WTC11 (cell line): ENCODE measurements around the gene OSBP2. TPM values are rescaled to one million over a fixed set of nuclear protein-coding genes. Genes with fewer than 3 reads are reported as not detected.

Experiments
- ATAC-seq: fragments of 200-7000 bp; cut with Tn5 transposase; 2 replicates; pipeline ENCODE4 v1.10.0; 2021; ENCODE audit warnings: mild to moderate bottlenecking, moderate library complexity
- CTCF ChIA-PET: fragments of 300-600 bp; sonication (Branson Sonifier 250); formaldehyde crosslinking; loops from one replicate; lab custom pipeline; 2021; ENCODE audit warnings: antibody characterized with exemption; lab: Charles Lee
- POLR2A ChIA-PET: fragments of 350-600 bp; sonication (Branson Sonifier 250); formaldehyde crosslinking; loops from one replicate; lab custom pipeline; 2021; ENCODE audit warnings: antibody characterized with exemption; lab: Charles Lee
- DNase-seq: peaks from one replicate; pipeline ENCODE4 v3.0.0; 2021; ENCODE audit warnings: low spot score
- H3K27ac Mint-ChIP-seq: 2 replicates; pipeline ENCODE4 v1.8.0; 2021; ENCODE audit warnings: mixed read lengths
- H3K27me3 Mint-ChIP-seq: 2 replicates; pipeline ENCODE4 v1.8.0; 2021; ENCODE audit warnings: low read depth, mild to moderate bottlenecking, moderate library complexity, mixed read lengths
- H3K36me3 Mint-ChIP-seq: 2 replicates; pipeline ENCODE4 v1.8.0; 2021; ENCODE audit warnings: mixed read lengths
- H3K4me1 Mint-ChIP-seq: 2 replicates; pipeline ENCODE4 v1.8.0; 2022; ENCODE audit warnings: mixed read lengths
- H3K4me3 Mint-ChIP-seq: 2 replicates; pipeline ENCODE4 v1.8.0; 2021; ENCODE audit warnings: mild to moderate bottlenecking, moderate library complexity, mixed read lengths
- H3K9me3 Mint-ChIP-seq: 2 replicates; pipeline ENCODE4 v1.8.0; 2021; ENCODE audit warnings: mixed read lengths
- ARID4B ChIP-seq: sonication (generic); formaldehyde crosslinking; IDR thresholded peaks from 2 replicates; pipeline ENCODE4 v1.8.0; 2023; ENCODE audit warnings: missing genetic modification reagents, mild to moderate bottlenecking, borderline replicate concordance
- ATF6 ChIP-seq: sonication (generic); formaldehyde crosslinking; IDR thresholded peaks from 2 replicates; pipeline ENCODE4 v1.8.1; 2023; ENCODE audit warnings: mild to moderate bottlenecking, missing genetic modification reagents
- CDX4 ChIP-seq: fragments of 250-450 bp; sonication (Bioruptor Pico); IDR thresholded peaks from 2 replicates; pipeline ENCODE4 v1.9.0; 2021; ENCODE audit warnings: moderate library complexity, mild to moderate bottlenecking, inconsistent platforms, borderline replicate concordance
- CREB1 ChIP-seq: sonication (generic); formaldehyde crosslinking; IDR thresholded peaks from 2 replicates; pipeline ENCODE4 v1.8.0; 2023; ENCODE audit warnings: mild to moderate bottlenecking, missing genetic modification reagents
- CTCF ChIP-seq: fragments of 200-600 bp; IDR thresholded peaks from 2 replicates; pipeline ENCODE4 v1.8.0; 2022; ENCODE audit warnings: antibody characterized with exemption
- ERG ChIP-seq: fragments of 250-450 bp; sonication (Bioruptor Pico); IDR thresholded peaks from 2 replicates; pipeline ENCODE4 v1.8.0; 2021; ENCODE audit warnings: mild to moderate bottlenecking
- FOXK1 ChIP-seq: sonication (generic); formaldehyde crosslinking; IDR thresholded peaks from 2 replicates; pipeline ENCODE4 v1.8.0; 2022; ENCODE audit warnings: mild to moderate bottlenecking, moderate library complexity, missing genetic modification reagents
- IRF2 ChIP-seq: sonication (generic); formaldehyde crosslinking; IDR thresholded peaks from 2 replicates; pipeline ENCODE4 v1.8.0; 2022; ENCODE audit warnings: low read depth, missing genetic modification reagents, borderline replicate concordance
- MYBL2 ChIP-seq: sonication (generic); formaldehyde crosslinking; IDR thresholded peaks from 2 replicates; pipeline ENCODE4 v1.8.1; 2023; ENCODE audit warnings: mild to moderate bottlenecking, moderate library complexity, missing genetic modification reagents
- NFE2L1 ChIP-seq: sonication (generic); formaldehyde crosslinking; IDR thresholded peaks from 2 replicates; pipeline ENCODE4 v1.8.1; 2023; ENCODE audit warnings: missing genetic modification reagents
- RELA ChIP-seq: sonication (generic); formaldehyde crosslinking; IDR thresholded peaks from 2 replicates; pipeline ENCODE4 v1.8.1; 2022; ENCODE audit warnings: missing genetic modification reagents, mild to moderate bottlenecking, borderline replicate concordance
- SMAD4 ChIP-seq: sonication (generic); formaldehyde crosslinking; IDR thresholded peaks from 2 replicates; pipeline ENCODE4 v1.8.0; 2022; ENCODE audit warnings: mild to moderate bottlenecking, missing genetic modification reagents
- SOX15 ChIP-seq: fragments of 250-450 bp; sonication (Bioruptor Pico); IDR thresholded peaks from 2 replicates; pipeline ENCODE4 v1.9.0; 2021; ENCODE audit warnings: mild to moderate bottlenecking
- TCF7 ChIP-seq: sonication (generic); formaldehyde crosslinking; IDR thresholded peaks from 2 replicates; pipeline ENCODE4 v1.8.0; 2022; ENCODE audit warnings: mild to moderate bottlenecking, low read depth, missing genetic modification reagents, moderate library complexity
- TEAD1 ChIP-seq: sonication (generic); formaldehyde crosslinking; IDR thresholded peaks from 2 replicates; pipeline ENCODE4 v1.8.0; 2022; ENCODE audit warnings: mild to moderate bottlenecking, missing genetic modification reagents
- TP53 ChIP-seq: sonication (generic); formaldehyde crosslinking; IDR thresholded peaks from 2 replicates; pipeline ENCODE4 v1.8.1; 2023; ENCODE audit warnings: mild to moderate bottlenecking, missing genetic modification reagents
- ZMAT4 ChIP-seq: fragments of 250-450 bp; sonication (Bioruptor Pico); IDR thresholded peaks from 2 replicates; pipeline ENCODE4 v1.9.0; 2021; ENCODE audit warnings: mild to moderate bottlenecking
- ZNF317 ChIP-seq: sonication (generic); formaldehyde crosslinking; IDR thresholded peaks from 2 replicates; pipeline ENCODE4 v1.8.1; 2023; ENCODE audit warnings: low read depth, mild to moderate bottlenecking, moderate library complexity, missing genetic modification reagents, borderline replicate concordance
- total RNA-seq: library from RNA; stranded (reverse); gene quantifications from 3 replicates; pipeline ENCODE4 v1.2.3, GENCODE V29; 2021

Gene OSBP2
- total RNA-seq, 1 experiment from 2014 or later: 4.1 TPM

GRCh38 chr22:30890686-30891442 lies 196.2 kb downstream of the OSBP2 start:
- peak; percentile 76 for DNase-seq
- ChIA-PET POLR2A (interaction anchor here (0.5 to 1.1 kb wide), 3 partner anchors 127 to 901 kb away, joined by 3 to 5 read pairs (median 3); no protein-coding TSS in a partner anchor), CTCF (interaction anchor here (0.6 to 2.0 kb wide), 29 partner anchors 9 to 363 kb away, joined by 3 to 24 read pairs (median 4); partner anchors contain the start of gene PLA2G3)
- no peaks in the 10 kb centered on the region; the same call in none of the 2 replicates for H3K27me3 Mint-ChIP-seq
- H3K4me1 Mint-ChIP-seq: peaks cover 29% of the 10 kb centered on the region
- ATAC-seq: peak; percentile 87
- peaks cover 4% of the 10 kb centered on the region; the same call in 1 of the 2 replicates for H3K36me3 Mint-ChIP-seq
- TF ChIP-seq IRF2 (CRISPR knock-in tag) (no peak), CREB1 (CRISPR knock-in tag) (no peak), FOXK1 (CRISPR knock-in tag) (no peak), SMAD4 (CRISPR knock-in tag) (no peak), TEAD1 (CRISPR knock-in tag) (no peak), ARID4B (CRISPR knock-in tag) (no peak), CTCF (peak; percentile 78), NFE2L1 (no peak)
- H3K4me3 Mint-ChIP-seq: no peak overlapping the region
- no peaks in the 10 kb centered on the region for H3K9me3 Mint-ChIP-seq
- no peak overlapping the region for H3K27ac Mint-ChIP-seq

- ChIA-PET POLR2A (no interaction called here), CTCF (interaction anchor here (0.7 to 2.0 kb wide), 17 partner anchors 10 to 257 kb away, joined by 3 to 24 read pairs (median 4); partner anchors contain the start of gene PLA2G3)
- Mint-ChIP-seq H3K9me3 (no peaks in the 10 kb centered on the region), H3K4me3 (no peak overlapping the region), H3K27ac (no peak overlapping the region), H3K27me3 (no peaks in the 10 kb centered on the region; the same call in none of the 2 replicates), H3K36me3 (peaks cover 4% of the 10 kb centered on the region; the same call in 1 of the 2 replicates), H3K4me1 (peaks cover 24% of the 10 kb centered on the region)
- TF ChIP-seq ERG (CRISPR knock-in tag) (no peak), CDX4 (CRISPR knock-in tag) (no peak), TP53 (CRISPR knock-in tag) (no peak), IRF2 (CRISPR knock-in tag) (no peak), RELA (no peak), ATF6 (CRISPR knock-in tag) (no peak), ZNF317 (CRISPR knock-in tag) (no peak), ZMAT4 (CRISPR knock-in tag) (no peak), TCF7 (CRISPR knock-in tag) (no peak), MYBL2 (no peak), SOX15 (no peak)
- DNase-seq: no peak
- ATAC-seq: no peak
Measured at GRCh38 chr22:30891443-30891755, 196.7 kb downstream of the OSBP2 start.
